GM19025 (cell line): Measurements from ENCODE around the gene ADGRG2.
"Not testable (repeated sequence)": the region's sequence is repeated elsewhere in the genome, so short reads cannot be mapped to it uniquely, and the experiment has no call there.

Source experiments
- ATAC-seq: cut with Tn5 transposase; IDR thresholded peaks from one replicate; pipeline ENCODE4 v1.9.1; 2021; ENCODE audit warnings: mild to moderate bottlenecking, low read depth, moderate library complexity; ENCODE audit not compliant: unreplicated experiment

ADGRG2 gene

DNA sequence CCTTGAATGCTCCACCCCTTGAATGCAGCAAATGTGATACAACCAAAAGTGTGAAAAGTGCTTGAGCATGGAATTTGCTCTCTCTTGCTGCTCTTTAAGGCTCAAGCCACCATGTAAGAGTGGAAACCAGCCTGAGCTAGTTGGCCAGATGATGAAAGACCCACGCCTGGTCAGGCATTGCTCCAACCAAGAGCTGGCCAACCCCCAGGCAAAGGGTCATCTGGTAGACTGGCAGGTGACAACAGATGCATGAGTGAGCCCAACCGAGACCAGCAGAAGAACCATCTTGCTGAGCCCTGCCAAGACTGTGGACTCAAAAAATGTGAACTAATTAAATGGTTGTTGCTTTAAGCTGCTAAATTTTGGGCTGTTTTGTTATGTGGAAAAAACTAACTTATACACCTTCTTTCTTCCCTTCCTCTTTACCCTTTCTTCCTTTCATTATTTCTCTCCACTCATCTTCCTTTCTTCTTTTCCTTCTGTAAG, 32.7 kb downstream of the ADGRG2 start:
- no peak for ATAC-seq

DNA sequence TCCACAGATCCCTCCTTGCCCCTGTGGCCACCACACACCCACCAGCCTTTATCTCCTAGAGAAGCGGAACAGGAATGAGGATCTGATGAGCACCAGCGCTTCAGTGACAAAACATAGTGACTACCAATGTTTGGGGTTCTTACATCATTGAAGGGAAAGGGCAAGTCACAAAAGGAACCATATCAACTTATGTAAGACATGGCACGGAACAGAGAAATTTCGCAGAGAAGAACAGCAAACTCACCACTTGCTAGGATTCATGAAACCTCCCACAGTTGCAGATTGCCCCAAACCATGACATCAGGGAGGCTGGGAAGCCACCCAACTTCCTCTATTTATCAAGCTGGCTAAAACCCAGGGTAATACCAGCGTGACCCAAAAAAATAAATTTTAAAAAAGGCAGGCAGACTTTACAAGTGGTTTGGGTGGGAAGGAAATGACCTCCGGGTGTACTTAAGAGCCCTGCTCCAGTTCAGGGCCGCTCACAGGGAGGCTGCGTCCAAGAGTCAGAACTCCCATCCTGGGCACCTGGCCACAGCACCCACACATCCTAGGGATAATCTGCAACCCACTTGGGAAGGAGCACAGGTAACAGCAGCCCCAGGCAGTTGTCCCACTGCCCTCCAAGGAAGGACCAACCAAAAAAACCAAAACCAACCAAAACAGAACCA, 36.0 kb downstream of the ADGRG2 start:
- no peak for ATAC-seq

DNA sequence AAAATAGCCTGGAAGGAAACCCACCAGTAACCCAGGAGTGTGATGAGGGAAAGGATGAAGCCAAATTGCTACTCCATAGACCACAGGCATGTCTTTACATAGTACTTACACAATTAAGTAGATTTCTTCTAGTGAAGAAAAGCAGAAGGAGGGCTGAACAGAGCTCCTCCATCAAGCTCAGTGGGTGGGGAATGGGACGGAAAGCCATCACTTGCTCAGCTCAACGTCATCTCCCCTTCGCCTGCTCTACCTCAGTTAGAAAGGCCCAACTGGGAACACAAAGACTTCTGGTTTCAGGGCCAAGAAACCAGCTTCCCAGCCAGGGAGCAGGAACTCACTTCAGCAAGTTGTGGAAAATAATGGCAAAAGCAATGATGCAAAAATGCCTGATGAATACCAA, 36.6 kb downstream of the ADGRG2 start:
- no peak for ATAC-seq

DNA sequence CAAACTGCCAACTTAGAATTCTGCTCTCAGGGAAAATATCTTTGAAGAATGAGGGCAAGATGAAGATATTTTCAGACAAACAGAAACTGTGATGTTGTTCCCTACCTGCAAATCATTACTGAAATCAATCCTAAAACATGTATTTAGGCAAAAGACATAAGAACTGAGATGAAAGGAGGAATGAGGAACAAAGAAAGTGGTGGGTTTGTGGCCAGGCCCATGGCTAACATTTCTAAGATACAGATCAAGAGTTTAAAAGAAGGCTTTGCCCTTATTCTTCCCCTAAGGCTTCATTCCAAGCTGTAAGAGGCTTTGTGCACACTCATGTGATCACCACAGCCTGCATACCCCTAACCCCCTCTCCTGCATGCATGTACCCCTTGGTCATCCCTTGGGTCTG, 46.5 kb downstream of the ADGRG2 start:
- ATAC-seq: no peak

DNA sequence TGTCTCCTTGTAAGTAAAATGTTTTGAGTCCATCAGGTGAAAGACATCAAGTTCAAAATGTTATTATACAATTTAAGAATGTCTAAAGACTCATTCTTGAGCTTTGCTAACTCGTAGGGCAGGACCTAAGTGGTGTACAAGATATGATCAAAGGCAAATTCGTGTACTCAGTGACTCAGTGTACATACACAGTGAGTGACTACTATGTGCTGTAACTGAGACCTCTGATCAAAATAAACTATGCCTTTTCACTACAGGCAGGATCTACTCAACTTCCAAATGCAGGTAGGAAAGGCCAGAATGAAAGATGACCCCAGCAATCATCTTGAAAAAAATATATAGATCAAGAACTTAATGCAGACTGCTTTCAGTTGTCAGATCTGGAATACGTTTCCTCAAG, 49.9 kb downstream of the ADGRG2 start:
- no peak for ATAC-seq

DNA sequence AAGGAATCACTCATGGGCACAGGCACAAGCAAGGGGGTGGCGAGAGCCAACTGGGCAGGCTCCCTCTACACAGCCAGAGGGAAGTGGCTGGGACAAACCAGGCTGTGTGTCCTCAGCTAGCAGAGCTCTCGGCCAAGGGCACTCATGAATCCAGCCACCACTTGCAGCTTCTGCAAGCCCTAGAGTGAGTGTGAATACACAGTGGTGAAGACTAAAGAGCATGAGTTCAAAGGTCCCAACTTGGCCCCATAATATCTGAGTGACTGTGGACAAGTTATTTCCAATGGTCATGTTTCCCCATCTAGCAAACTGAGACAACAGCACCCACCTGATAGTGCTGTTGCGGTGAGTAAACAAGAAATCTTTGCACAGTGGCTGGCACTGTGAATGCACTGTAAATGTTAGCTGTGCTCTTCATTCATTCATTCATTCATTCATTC, 51.7 kb downstream of the ADGRG2 start:
- no peak for ATAC-seq

DNA sequence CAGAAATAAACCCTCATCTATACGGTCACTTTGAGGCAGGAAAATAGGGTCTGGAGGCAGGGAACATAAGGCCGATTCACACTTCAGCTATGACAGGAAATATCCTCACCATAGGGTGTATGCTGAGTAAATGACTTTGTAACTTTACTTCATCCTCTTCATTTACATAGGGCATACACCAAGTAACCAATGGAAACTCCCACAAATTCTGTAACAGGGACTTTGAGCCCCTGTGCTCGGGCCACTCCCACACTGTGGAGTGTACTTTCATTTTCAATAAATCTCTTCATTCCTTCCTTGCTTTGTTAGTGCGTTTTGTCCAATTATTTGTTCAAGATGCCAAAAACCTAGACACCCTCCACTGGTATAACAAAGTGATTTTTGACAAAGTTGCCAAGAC, 55.3 kb downstream of the ADGRG2 start:
- not testable (repeated sequence) for ATAC-seq

DNA sequence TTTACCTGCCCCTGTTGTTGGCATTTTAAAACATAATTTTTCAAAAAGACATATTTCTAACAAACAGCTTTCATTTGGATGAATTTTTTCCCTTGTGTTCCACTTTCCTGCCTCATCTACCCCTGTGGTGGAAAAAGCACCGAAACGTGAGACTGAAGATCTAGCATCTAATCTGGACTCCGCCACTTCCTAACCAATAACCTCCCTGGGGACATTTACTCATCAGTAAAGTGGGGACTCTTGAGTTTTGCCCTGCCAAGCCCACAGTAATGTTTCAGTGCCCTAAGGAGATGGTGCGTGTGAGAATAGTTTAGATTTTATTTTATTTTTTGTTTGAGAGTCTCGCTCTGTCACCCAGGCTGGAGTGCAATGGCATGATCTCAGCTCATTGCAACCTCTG, 56.7 kb downstream of the ADGRG2 start:
- ATAC-seq: no peak

DNA sequence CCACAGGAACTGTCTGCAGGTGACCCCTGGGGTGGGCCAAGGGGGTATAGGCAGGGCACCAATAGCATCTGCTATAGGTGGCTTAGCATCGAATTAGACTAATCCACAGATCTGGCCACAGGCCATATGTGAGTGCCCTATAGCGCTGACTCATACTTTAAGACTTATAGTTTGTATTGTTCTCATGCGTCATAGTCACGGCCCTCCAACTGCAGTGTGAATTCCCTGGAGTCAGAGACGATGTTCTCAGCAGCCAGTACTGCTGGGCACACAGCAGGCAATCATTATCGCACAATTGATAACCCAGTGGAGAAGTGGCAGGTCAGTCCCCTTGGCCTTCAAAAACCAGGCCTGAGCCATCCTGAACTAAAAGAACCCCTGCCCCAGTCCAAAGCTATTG, 58.1 kb downstream of the ADGRG2 start:
- ATAC-seq: no peak

DNA sequence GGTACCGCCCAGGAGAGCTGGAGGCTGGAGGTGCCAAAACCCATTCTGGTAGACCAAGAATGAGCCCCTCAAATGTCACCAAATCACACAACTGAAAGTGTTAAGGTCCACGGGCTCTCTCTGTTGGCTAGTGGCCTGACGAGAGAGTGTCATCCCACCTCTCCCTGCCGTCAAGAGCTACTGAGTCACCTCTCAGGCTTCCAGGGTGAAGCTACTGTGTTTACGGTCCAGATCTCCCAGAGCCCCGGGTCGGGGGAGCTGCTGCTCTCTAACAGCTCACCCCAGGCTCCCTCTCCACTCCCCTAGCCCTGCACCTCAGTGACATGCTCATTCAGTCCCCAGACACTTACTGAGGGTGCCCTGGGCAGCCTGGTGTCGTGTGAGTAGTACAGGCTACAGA, 59.2 kb downstream of the ADGRG2 start:
- ATAC-seq: no peak

DNA sequence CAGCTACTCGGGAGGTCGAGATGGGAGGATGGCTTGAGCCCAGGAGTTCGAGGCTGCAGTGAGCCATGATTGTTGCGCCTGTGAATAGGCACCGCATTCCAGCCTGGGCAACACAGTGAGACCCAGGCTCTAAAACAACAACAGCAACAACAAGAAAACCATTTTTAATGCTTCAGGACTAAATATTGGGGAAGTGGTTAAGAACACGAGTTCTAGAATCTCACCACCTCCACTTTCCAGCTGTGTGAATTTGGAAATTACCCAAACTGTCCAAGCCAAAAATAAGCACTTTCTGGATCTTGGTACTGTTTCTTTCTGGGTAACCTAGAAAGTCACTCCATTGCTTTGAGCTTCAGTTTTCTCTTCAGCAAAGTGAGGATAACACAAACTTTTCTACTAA, 63.2 kb downstream of the ADGRG2 start:
- ATAC-seq: no peak

DNA sequence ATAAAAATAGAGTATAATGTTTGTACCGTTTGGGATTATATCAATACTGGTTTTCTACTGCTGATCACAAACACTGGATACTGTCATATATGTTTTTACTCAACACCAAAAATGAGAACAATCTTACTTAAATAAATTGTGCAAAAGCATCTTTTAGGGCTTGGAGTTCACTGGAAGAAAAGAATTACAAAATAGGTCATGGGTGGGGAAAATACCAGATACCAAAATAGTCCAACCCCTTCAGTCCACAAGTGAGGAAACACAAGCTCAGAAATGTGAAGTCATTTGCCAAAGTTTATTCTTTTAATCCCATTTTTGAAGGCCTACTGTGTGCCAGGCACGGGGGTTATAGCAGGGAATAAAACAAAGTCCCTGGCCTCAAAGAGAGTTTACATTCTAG, 64.4 kb downstream of the ADGRG2 start:
- no peak for ATAC-seq

DNA sequence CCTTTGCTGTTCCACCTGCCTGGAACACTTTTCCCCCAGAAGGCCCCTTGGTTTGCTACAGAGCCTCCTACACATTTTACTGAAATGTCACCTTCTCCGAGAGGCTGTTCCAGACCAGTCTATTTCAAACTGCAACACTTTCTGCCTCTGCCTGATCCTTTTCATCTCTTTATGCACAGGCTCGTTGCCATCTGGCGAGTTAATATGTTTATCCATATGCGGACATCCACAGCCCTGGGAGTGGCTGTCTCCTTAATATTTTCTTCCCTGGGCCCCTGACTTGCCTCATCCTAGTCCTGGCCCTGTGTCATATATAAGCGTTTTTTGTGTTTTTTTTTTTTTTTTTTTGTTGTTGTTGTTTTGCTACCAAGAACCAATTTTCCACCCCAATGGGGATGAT, 73.2 kb downstream of the ADGRG2 start:
- ATAC-seq: no peak

DNA sequence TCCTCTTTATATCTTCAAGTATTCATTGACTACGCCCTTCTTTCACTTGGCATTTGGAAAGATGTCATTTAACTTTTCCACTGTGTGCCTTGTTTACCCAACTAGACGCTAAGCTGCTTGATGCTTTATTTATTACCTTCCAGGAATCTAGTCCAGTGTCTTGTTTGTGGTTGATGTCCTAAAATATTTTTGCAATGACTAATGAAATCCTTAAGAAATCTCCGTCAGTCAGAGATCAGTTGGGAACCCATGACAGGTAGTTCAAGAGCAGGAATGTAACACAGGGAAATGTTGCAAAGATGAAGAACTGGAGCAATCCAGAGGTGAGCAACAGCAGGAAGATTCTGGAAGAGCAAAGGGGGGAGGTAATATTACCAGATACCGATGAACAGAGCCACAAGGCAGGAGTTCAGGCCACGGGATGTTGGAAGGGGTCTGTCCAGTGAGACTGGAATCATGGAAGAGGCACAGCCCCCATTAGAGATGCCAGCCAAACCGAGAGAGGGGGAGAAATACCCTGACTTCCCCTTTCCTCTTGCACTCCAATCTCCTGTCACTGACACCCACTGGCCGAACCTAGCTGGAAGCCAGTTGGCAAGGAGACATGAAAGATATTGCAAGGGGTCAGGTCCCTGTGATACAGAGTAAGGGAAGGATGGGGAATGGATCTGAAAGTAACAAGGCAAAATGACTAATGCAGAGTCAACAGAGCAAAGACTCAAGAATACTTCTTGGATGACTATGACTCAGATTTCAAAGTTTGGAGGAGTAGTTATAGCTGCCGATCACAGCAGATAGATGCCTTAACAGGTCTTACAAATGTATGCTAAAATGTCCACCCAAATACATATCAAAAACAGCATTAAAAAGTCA, 75.7 kb downstream of the ADGRG2 start:
- no peak for ATAC-seq

DNA sequence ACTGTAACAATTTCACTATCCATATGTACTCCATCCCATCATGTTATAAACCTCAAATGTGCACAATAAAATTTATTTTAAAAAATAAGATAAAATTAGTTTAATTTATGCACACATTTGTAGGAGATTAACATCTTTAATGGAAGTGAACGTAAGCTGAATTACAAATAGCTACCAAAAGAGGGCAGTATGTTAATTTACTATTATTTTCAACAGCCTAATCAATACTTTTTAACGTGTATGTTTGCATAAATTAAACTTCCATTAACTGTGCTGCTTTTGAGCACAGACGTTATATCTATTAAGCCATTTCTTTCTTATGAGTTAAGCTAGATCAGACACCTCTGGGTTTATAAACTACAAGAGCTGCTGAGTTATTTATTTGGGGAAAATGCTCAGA, 81.9 kb downstream of the ADGRG2 start:
- ATAC-seq: no peak

DNA sequence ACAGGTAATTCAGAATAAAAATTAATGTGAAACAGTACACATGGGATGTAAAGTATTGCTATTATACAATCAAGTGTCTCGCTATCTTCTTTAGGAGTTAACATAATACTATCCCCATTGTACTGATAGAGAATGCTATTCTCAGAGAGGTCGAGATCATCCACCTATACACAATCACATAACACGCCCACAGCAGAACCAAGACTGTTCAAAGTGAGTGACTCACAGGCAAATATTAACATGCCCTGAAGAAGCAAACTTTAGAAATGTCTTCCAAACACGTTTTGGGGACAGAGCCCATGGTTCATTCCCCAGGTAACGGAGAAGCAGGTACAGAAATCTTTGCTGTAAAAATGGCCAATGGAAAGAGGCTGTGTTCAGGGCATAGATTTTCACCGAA, 88.2 kb downstream of the ADGRG2 start:
- ATAC-seq: no peak

DNA sequence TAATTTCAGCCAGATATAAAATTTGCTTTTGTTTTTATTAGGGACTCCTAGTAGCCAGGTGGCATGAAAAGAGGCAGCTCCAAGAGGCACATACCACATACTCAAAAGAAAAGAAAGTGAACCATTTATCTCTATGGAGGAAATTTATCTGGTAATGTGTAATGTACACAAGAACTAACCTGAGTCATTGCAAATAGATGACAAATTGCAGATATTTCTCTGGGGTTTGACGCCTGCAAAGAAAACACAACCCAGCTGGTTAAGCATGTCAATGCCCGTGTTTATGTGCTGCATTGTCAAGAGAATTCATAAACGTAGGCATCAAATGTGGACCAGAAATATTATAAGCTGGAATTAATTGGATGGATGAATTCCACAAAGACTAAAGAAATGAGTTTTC, 91.5 kb downstream of the ADGRG2 start:
- no peak for ATAC-seq

DNA sequence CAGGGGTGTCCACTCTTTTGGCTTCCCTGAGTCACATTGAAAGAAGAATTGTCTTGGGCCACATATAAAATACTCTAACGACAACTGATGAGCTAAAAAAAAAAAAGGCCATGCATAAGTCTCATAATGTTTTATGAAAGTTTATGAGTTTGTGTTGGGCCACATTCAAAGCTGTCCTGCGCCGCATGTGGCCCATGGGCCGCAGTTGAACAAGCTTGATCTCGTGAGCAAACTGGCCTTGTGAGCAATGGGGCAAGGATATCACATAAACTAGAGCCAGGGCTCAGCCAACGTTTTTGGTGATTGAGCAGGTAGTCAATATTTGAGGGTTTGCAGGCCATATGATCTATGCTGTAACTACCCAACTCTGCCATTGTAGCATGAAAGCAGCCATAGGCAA, 93.7 kb downstream of the ADGRG2 start:
- no peak for ATAC-seq

DNA sequence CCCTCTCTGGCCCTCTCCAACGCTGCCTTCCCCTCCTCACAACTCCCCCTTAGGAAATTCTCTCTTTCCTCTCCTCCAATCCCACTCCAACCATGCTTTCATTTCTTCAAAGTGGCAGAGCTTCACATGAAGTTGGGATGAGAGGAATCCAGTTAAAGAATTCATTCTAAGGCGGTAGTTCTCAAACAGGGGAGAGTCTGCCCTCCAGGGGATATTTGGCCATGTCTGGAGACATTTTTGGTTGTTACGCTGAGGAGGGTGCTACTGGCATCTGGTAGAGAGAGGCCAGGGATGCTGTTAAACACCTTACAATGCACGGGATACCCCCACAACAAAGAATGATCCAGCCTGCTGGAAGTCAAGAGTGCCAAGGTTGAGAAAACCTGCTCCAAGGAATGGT, 97.9 kb downstream of the ADGRG2 start:
- ATAC-seq: no peak

DNA sequence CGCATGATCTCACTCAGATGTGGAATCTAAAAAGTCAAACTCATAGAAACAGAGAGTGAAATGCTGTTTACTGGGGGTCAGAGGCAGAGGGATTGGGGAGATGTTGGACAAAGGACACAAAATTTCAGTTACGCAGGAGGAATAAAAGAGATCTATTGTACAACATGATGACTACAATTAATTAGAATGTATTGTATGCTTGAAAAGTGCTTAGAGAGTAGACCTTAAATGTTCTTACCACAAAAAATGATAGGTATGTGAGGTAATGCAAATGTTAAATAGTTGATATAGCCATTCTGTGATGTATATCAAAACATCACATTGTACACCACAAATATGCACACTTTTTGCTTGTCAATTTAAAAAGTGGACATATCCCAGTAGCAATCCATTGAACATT, 102.3 kb downstream of the ADGRG2 start:
- ATAC-seq: no peak

DNA sequence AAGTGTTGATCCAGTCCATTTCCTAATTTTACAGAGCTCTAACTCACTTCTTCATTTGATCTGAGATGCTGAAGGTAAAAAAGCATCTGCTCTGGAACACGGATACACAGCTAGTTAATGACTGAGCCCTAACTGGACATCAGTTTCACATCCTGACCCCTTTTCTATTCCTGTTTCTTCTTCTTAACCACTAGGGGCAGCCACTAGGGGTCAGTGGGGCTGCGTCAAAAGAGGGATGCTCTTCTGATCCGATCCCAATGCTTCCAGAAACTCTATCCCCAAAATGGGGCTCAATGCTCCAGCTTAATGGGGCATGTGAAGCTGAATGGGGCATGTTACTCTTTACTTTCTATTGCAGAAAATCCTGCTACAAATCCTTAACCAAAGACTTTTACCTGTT, 105.0 kb downstream of the ADGRG2 start:
- ATAC-seq: no peak

DNA sequence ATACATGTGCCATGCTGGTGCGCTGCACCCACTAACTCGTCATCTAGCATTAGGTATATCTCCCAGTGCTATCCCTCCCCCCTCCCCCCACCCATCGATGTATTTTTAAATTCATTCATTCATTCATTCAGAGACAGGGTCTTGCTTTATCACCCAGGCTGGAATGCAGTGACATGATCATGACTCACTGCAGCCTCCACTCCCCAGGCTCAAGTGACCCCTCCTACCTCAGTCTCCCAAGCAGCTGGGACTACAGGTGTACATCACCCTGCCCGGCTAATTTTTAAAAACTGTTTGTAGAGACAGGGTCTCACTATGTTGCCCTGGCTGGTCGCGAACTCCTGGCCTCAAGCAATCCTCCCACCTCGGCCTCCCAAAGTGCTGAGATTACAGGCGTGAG, 105.7 kb downstream of the ADGRG2 start:
- ATAC-seq: not testable (repeated sequence)
